Stomach (tissue), 4 donors: ENCODE data around the gene VPS52.

Source experiments
- EP300 ChIP-seq: sonication (generic); formaldehyde crosslinking; IDR thresholded peaks from one replicate; pipeline ENCODE4 v1.6.1; 2017; ENCODE audit warnings: antibody characterized with exemption
- POLR2A ChIP-seq, 4 donors: fragments of 450-650 bp; IDR thresholded peaks; one replicate each; pipeline ENCODE4 v1.6.1; 2016; ENCODE audit warnings: antibody characterized with exemption in 4 of 4, control low read depth in 2 of 4, mild to moderate bottlenecking in 1 of 4, moderate library complexity in 1 of 4
- POLR2AphosphoS5 ChIP-seq, 3 donors: sonication (generic); formaldehyde crosslinking; IDR thresholded peaks; one replicate each; pipeline ENCODE4 v1.6.1; 2016; ENCODE audit warnings: antibody characterized with exemption in 3 of 3
- TF ChIP-seq, protein P1 (sequence below), 7 experiments: fragments of 450-650 bp in 4 of 7; fragments of 200-600 bp in 3 of 7; sonication (generic) in 3 of 7; IDR thresholded peaks; one replicate each; pipeline ENCODE4 v1.5.1; 2016 to 2019; ENCODE audit warnings: antibody characterized with exemption in 7 of 7, control low read depth in 2 of 7, mild to moderate bottlenecking in 1 of 7

DNA sequence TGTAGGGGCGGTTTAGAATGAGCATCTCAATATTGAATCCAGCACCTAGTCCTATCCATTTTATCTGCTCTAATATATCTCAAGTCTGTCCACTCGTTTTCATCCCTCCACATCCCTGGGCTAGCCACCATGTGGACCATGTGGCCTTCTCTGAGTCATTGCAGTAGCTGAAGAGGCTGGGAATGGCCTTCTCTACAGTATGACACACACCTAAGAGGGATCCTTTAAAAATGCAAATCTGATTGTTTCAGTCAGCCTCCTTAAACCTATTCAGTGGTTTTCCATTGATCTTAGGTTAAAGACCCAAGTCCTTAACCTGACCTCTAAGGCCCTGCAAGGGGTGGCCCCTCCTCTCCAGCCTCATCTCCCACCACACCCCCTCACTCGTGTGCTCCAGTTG, 54.0 kb downstream of the VPS52 start:
- TF ChIP-seq POLR2AphosphoS5 (IDR thresholded peaks at IDR 0.05): no peak
- TF ChIP-seq POLR2A (IDR thresholded peaks at IDR 0.05): no peak
- TF ChIP-seq, protein P1, sequence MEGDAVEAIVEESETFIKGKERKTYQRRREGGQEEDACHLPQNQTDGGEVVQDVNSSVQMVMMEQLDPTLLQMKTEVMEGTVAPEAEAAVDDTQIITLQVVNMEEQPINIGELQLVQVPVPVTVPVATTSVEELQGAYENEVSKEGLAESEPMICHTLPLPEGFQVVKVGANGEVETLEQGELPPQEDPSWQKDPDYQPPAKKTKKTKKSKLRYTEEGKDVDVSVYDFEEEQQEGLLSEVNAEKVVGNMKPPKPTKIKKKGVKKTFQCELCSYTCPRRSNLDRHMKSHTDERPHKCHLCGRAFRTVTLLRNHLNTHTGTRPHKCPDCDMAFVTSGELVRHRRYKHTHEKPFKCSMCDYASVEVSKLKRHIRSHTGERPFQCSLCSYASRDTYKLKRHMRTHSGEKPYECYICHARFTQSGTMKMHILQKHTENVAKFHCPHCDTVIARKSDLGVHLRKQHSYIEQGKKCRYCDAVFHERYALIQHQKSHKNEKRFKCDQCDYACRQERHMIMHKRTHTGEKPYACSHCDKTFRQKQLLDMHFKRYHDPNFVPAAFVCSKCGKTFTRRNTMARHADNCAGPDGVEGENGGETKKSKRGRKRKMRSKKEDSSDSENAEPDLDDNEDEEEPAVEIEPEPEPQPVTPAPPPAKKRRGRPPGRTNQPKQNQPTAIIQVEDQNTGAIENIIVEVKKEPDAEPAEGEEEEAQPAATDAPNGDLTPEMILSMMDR (IDR thresholded peaks at IDR 0.05): no peak
- TF ChIP-seq EP300: no peak
